Measurements from ENCODE around the gene TP53BP2.

- no peak for TF ChIP-seq CTCF (IDR thresholded peaks at IDR 0.05)
- TF ChIP-seq POLR2A (IDR thresholded peaks at IDR 0.05), result no peak
These were observed 75.0 kb downstream of the TP53BP2 start for GRCh38 chr1:223770621-223771315.

Measured in uterus (tissue), 2 donors.